HCT116 (cell line): ENCODE results near the gene NACAD. TPM values are rescaled to one million over a fixed set of nuclear protein-coding genes. Genes with fewer than 3 reads are reported as not detected.

ENCODE experiments used
- ATAC-seq: fragments of 200-7000 bp; cut with Tn5 transposase; 2 replicates; pipeline ENCODE4 v1.9.1; 2020; ENCODE audit warnings: mild to moderate bottlenecking, moderate library complexity
- BruUV-seq: library from RNA; stranded (reverse); fragments of 400-500 nt; replicated peaks from 2 replicates; lab custom pipeline; 2021; lab: Mats Ljungman, UMichigan
- CTCF ChIA-PET: fragments of 300-600 bp; sonication (Branson Sonifier 250); formaldehyde crosslinking; loops from one replicate; lab custom pipeline; 2021; ENCODE audit warnings: antibody characterized with exemption; lab: Charles Lee
- POLR2A ChIA-PET: fragments of 300-600, 350-600 bp; sonication (Branson Sonifier 250); formaldehyde crosslinking; loops from one replicate; lab custom pipeline; 2021; ENCODE audit warnings: antibody characterized with exemption; lab: Charles Lee
- RAD21 ChIA-PET, 2 experiments: fragments of 300-600 bp; sonication (Branson Sonifier 250); formaldehyde crosslinking; loops; one replicate each; lab custom pipeline; 2023; ENCODE audit warnings: low total read pairs in 2 of 2; ENCODE audit not compliant: uncharacterized antibody in 2 of 2, unreplicated experiment in 2 of 2, low non-redundant PET in 1 of 2; lab: Charles Lee
- DNase-seq: peaks from one replicate; pipeline ENCODE4 v3.0.0-alpha.2; 2010; ENCODE audit warnings: low read depth, low spot score
- H2AFZ ChIP-seq: fragments of 200-600 bp; shearing (Covaris generic), sonication (generic); 2 replicates; pipeline ENCODE4 v1.6.1; 2017; ENCODE audit warnings: low read depth, mixed run types, mixed read lengths, antibody characterized with exemption, low read length; ENCODE audit not compliant: poor library complexity, severe bottlenecking
- H3K27ac ChIP-seq: 2 replicates; pipeline ENCODE4 v1.5.1; 2012; ENCODE audit warnings: low read depth, low read length
- H3K27me3 ChIP-seq: fragments of 200-600 bp; sonication (generic); 2 replicates; pipeline ENCODE4 v1.6.1; 2016; ENCODE audit warnings: mixed run types, low read length, mixed read lengths; ENCODE audit not compliant: insufficient read depth
- H3K36me3 ChIP-seq, 2 experiments: fragments of 200-500 bp in 1 of 2; fragments of 200-600 bp in 1 of 2; sonication (Bioruptor generic) in 1 of 2; sonication (generic) in 1 of 2; 2 replicates each; pipeline versions ENCODE4 v1.5.1 to v1.6.1; 2014 to 2016; ENCODE audit warnings: low read length in 2 of 2, inconsistent platforms in 1 of 2, mixed read lengths in 1 of 2, mixed run types in 1 of 2; ENCODE audit not compliant: insufficient read depth in 2 of 2, control insufficient read depth in 1 of 2
- H3K4me1 ChIP-seq, 2 experiments: fragments of 200-600 bp in 1 of 2; sonication (generic) in 1 of 2; 2 replicates each; pipeline versions ENCODE4 v1.5.1 to v1.6.1; 2012 to 2017; ENCODE audit warnings: low read length in 2 of 2, inconsistent platforms in 1 of 2, mild to moderate bottlenecking in 1 of 2, mixed read lengths in 1 of 2, mixed run types in 1 of 2, moderate library complexity in 1 of 2; ENCODE audit not compliant: insufficient read depth in 2 of 2, control insufficient read depth in 1 of 2
- H3K4me2 ChIP-seq: fragments of 200-600 bp; sonication (generic); 2 replicates; pipeline ENCODE4 v1.6.1; 2017; ENCODE audit warnings: mixed run types, low read length, mixed read lengths
- H3K4me3 ChIP-seq, 2 experiments: fragments of 200-600 bp in 1 of 2; sonication (generic) in 1 of 2; replicated peaks in 1 of 2; 2 replicates each; pipeline ENCODE4 v1.5.1; 2011 to 2016; ENCODE audit warnings: low read length in 2 of 2, control low read depth in 1 of 2, low read depth in 1 of 2, mild to moderate bottlenecking in 1 of 2, mixed read lengths in 1 of 2, mixed run types in 1 of 2
- H3K79me2 ChIP-seq: fragments of 200-600 bp; sonication (generic); 2 replicates; pipeline ENCODE4 v1.6.1; 2017; ENCODE audit warnings: mild to moderate bottlenecking, mixed run types, low read length, moderate library complexity, mixed read lengths; ENCODE audit not compliant: insufficient read depth
- H3K9ac ChIP-seq: fragments of 200-600 bp; sonication (generic); 2 replicates; pipeline ENCODE4 v1.6.1; 2016; ENCODE audit warnings: low read length, mixed read lengths
- H3K9me2 ChIP-seq: fragments of 200-600 bp; sonication (generic), shearing (Covaris generic); 2 replicates; pipeline ENCODE4 v1.6.1; 2017; ENCODE audit warnings: mixed run types, mild to moderate bottlenecking, moderate library complexity; ENCODE audit not compliant: insufficient read depth
- H3K9me3 ChIP-seq, 2 experiments: fragments of 200-500 bp in 1 of 2; fragments of 200-600 bp in 1 of 2; sonication (Bioruptor generic) in 1 of 2; sonication (generic) in 1 of 2; 2 replicates each; pipeline ENCODE4 v1.6.1; 2014 to 2017; ENCODE audit warnings: low read length in 2 of 2, mixed read lengths in 2 of 2, inconsistent platforms in 1 of 2, low read depth in 1 of 2, mild to moderate bottlenecking in 1 of 2, mixed run types in 1 of 2, moderate library complexity in 1 of 2; ENCODE audit not compliant: control insufficient read depth in 1 of 2, insufficient read depth in 1 of 2
- H4K20me1 ChIP-seq: fragments of 200-600 bp; sonication (generic), shearing (Covaris generic); 2 replicates; pipeline ENCODE4 v1.6.1; 2017; ENCODE audit warnings: mixed run types, mild to moderate bottlenecking, moderate library complexity; ENCODE audit not compliant: insufficient read depth
- ATF3 ChIP-seq: IDR thresholded peaks from 2 replicates; pipeline ENCODE4 v1.6.1; 2012
- CBX3 ChIP-seq: IDR thresholded peaks from 2 replicates; pipeline ENCODE4 v1.6.1; 2012; ENCODE audit warnings: low read depth
- CTCF ChIP-seq, 3 experiments: fragments of 200-600 bp in 1 of 3; sonication (generic) in 1 of 3; IDR thresholded peaks in 2 of 3; conservative IDR thresholded peaks in 1 of 3; 2 replicates each; pipeline ENCODE4 v1.5.1; 2012 to 2017; ENCODE audit warnings: low read depth in 2 of 3, low read length in 2 of 3, antibody characterized with exemption in 1 of 3, borderline replicate concordance in 1 of 3, control low read depth in 1 of 3, mild to moderate bottlenecking in 1 of 3, mixed read lengths in 1 of 3, mixed run types in 1 of 3, moderate library complexity in 1 of 3; ENCODE audit not compliant: insufficient read depth in 1 of 3
- ELF1 ChIP-seq: IDR thresholded peaks from 2 replicates; pipeline ENCODE4 v1.6.1; 2012; ENCODE audit warnings: low read depth, borderline replicate concordance
- EZH2phosphoT487 ChIP-seq: fragments of 200-600 bp; IDR thresholded peaks from 2 replicates; pipeline ENCODE4 v1.6.1; 2018; ENCODE audit warnings: antibody characterized with exemption, borderline replicate concordance
- FOSL1 ChIP-seq: IDR thresholded peaks from 2 replicates; pipeline ENCODE4 v1.6.1; 2012; ENCODE audit warnings: low read depth
- MAX ChIP-seq: IDR thresholded peaks from 2 replicates; pipeline ENCODE4 v1.6.1; 2012
- POLR2AphosphoS5 ChIP-seq: IDR thresholded peaks from 2 replicates; pipeline ENCODE4 v1.6.1; 2011; ENCODE audit warnings: mild to moderate bottlenecking, low read depth, low read length, moderate library complexity
- RAD21 ChIP-seq: IDR thresholded peaks from 2 replicates; pipeline ENCODE4 v1.6.1; 2012; ENCODE audit warnings: low read depth, mild to moderate bottlenecking
- SIN3A ChIP-seq: IDR thresholded peaks from 2 replicates; pipeline ENCODE4 v1.6.1; 2012; ENCODE audit warnings: low read depth
- SRF ChIP-seq: IDR thresholded peaks from 2 replicates; pipeline ENCODE4 v1.6.1; 2012; ENCODE audit warnings: low read depth
- TCF7L2 ChIP-seq: IDR thresholded peaks from 2 replicates; pipeline ENCODE4 v1.7.0; 2011; ENCODE audit warnings: borderline replicate concordance, inconsistent platforms; ENCODE audit not compliant: insufficient read depth, insufficient read length; ENCODE audit errors: extremely low read depth
- ZFX ChIP-seq: fragments of 450-650 bp; IDR thresholded peaks from 2 replicates; pipeline ENCODE4 v1.6.1; 2017
- ZNF274 ChIP-seq: fragments of 200-500 bp; sonication (Bioruptor generic); IDR thresholded peaks from 2 replicates; pipeline ENCODE4 v1.6.1; 2014; ENCODE audit warnings: mild to moderate bottlenecking, low read depth, low read length, inconsistent platforms
- intact Hi-C: fragments of 100-400 bp; cut with micrococcal nuclease; formaldehyde crosslinking; loops from 2 replicates; pipeline ENCODE4 v1.10.0; 2022
- total RNA-seq: library from RNA; stranded (reverse); gene quantifications from one replicate; pipeline ENCODE4 v1.2.1, GENCODE V29; 2021; ENCODE audit not compliant: unreplicated experiment

The NACAD gene
- total RNA-seq, 1 experiment from 2014 or later, result 0.05 TPM

- TF ChIP-seq MAX (no peak), SIN3A (no peak), EZH2phosphoT487 (no peak), ELF1 (no peak), POLR2AphosphoS5 (no peak), CTCF (IDR thresholded peaks at IDR 0.05 in 2 of 3, conservative IDR thresholded peaks at IDR 0.05 in 1 of 3; ENCODE audit: borderline replicate concordance in 1 of 3, insufficient read depth in 1 of 3, low read depth in 2 of 3, low read length in 2 of 3) (no peak), TCF7L2 (no peak), ZNF274 (no peak), ATF3 (no peak), RAD21 (no peak), FOSL1 (no peak), SRF (no peak), CBX3 (no peak), ZFX (no peak)
- Histone ChIP-seq H2AFZ (no peak overlapping the region), H3K4me2 (no peak overlapping the region), H4K20me1 (no peaks in the 10 kb centered on the region), H3K9ac (no peak overlapping the region), H3K79me2 (no peaks in the 10 kb centered on the region), H3K4me1 (peaks cover 6% of the 10 kb centered on the region in 2 experiments; a peak in 3 of 4 replicates), H3K36me3 (no peaks in the 10 kb centered on the region), H3K27ac (no peak overlapping the region), H3K27me3 (no peaks in the 10 kb centered on the region), H3K9me3 (no peaks in the 10 kb centered on the region), H3K4me3 (no peak overlapping the region), H3K9me2 (no peaks in the 10 kb centered on the region)
- POLR2A ChIA-PET, result no interaction called here
- intact Hi-C loops, result no loop called here
- DNase-seq (no peak), ATAC-seq (no peak)
- CTCF ChIA-PET, result no interaction called here
- RAD21 ChIA-PET, result no interaction called here
- no TSS peak for BruUV-seq
These were observed 4.4 kb downstream of the NACAD start for GRCh38 chr7:45084336-45084735.
